GM19043 (cell line): Measurements from ENCODE around the gene ATP8A2.

ENCODE experiments used
- ATAC-seq: cut with Tn5 transposase; IDR thresholded peaks from one replicate; pipeline ENCODE4 v1.9.1; 2021; ENCODE audit warnings: low read depth; ENCODE audit not compliant: unreplicated experiment

Gene ATP8A2

GRCh38 chr13:25380741-25381324, 9.1 kb downstream of the ATP8A2 start:
- no peak for ATAC-seq

GRCh38 chr13:25384758-25385410, 13.1 kb downstream of the ATP8A2 start:
- ATAC-seq = no peak

- no peak for ATAC-seq
Measured at GRCh38 chr13:25391932-25392331, 20.2 kb downstream of the ATP8A2 start.

DNA sequence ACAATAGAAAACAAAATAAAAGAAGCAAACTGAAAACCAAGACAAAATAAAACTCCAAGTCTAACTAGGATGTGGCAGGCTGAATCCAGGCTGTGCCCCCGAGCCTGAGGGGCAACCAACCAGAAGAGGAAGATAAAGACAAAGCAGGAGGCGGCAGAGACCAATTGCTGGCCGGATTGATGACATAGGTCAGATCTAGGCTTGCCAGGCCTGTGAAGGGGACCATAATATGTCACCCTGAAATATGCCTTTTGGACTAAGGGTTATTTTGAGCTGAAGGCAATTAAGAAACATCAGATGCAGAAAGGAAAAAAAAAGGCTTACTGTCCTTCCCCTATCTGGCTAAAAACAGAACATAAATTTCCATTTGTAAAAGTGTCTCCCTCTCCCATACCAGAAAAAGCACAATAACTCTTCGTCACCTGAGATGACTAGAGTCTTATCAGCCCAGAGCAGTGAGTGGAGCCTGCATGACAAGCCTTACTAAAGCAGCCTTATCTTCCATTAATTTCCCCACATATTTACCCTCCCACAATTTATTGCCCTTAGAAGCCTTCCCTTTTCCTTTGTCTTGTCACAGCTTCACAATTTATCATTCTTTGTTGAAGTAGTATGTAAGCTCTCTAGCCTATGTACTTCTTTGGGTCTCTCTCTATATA, 22.8 kb downstream of the ATP8A2 start:
- ATAC-seq = no peak

DNA sequence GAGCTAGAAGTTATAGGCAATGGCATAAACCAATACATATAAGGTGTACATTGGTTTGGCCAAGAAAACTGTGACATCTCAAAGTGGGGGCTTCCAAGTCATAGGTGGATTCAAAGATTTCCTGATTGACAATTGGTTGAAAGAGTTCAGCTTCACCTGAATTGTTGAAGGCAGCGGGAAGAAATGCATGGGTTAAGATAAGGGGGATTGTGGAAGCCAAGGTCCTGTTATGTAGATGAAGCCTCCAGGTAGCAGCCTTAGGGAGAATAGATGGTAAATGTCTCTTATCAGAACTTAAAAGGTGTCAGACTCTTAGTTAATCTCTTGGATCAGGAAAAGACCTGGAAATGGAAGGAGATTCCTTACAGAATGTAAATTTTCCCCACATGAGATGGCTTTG, 26.0 kb downstream of the ATP8A2 start:
- no peak for ATAC-seq

GRCh38 chr13:25400925-25401324, 29.2 kb downstream of the ATP8A2 start:
- ATAC-seq = no peak

GRCh38 chr13:25401958-25402357, 30.2 kb downstream of the ATP8A2 start:
- no peak for ATAC-seq

DNA sequence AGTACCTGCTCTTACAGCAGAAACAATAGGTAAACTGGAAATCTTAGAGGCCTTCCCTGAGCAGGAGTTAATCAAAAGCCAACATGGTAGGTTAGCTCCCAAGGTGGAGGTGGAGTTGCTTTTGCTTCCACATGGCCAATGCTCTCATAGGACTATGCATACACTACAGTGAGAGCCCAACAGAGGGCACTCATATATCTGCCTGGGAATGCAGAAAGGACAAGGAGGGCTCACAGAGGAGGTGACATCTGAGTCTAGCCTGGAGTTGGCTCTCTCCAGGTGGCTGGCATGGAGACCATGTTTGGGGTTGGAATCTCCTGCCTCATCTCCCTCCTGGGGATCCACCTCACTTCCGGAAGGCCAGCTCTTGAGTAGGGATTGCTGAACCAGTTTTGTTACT, 34.6 kb downstream of the ATP8A2 start:
- ATAC-seq = no peak

GRCh38 chr13:25409938-25410337, 38.2 kb downstream of the ATP8A2 start:
- no peak for ATAC-seq

DNA sequence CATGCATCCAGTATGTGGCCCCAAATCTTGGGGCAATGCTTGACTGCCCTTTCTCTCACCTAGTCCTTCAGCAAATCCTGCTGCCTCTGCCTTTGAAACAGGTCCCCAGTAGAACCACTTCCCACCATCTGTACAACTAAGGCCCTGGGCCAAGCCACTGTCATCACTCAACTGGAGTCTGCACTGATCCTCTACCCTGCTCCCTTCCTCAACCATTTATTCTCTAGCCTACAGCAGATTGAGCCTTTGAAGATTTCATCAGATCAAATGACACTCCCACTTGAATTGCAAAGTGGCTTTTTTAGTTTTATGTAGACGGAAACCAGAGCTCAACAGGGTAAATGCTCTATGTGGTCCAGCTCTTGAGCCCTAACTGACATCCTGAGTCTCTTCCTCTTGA, 43.5 kb downstream of the ATP8A2 start:
- no peak for ATAC-seq

DNA sequence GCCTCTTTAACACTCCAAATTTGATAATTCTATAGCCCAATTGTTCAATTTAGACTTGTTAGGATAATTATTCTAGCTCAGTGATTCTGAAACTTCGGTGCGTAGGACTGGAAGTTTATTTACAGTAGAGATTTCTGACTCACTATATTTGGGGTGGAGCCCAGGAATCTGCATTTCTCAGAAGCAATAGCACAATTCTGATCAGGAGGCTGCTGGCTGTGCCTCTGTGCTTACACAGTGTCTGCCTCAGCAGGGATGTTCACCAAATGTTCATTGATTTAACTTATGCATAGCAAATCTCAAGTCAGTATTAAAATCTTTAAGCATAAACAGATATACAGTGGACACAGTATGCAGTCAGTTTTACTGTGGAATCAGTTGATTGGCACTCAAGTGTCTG, 45.8 kb downstream of the ATP8A2 start:
- no peak for ATAC-seq

DNA sequence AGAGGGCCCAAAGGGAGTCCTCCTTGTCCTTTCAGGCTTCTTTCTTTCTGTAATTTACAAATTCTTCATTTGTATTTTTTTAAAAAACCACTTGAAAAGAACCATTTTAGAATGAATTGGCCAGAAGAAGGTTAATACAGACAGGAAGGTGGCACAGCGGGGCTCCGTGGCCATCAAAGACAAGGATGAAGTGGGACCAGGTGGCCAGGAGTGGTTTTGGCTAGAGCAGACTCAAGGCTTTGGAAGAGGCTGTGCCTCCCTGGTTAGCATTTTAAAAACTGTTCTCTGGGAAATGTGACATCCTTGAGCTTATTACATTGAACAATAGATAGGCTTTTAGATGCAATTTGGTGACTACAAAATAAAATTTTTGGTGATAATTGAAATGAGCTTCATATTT, 48.4 kb downstream of the ATP8A2 start:
- ATAC-seq = no peak

DNA sequence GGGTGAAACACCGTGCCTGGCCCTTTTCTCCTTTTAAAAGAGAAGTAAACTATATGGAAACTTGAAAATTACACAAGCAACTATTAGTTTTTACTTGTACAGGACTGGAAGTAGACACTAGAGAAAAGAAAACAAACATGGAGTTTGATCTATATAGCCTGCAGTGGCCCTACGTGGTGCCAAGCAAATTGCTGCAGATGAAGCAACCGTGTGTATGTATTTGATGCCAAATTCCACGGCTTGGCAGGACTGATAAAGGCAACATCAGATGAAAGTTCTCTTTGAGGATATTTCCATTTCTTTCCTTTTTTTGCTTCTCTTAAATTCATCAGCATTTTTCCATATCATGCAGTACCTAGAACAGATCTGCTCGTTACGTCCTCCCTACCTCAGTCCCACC, 49.8 kb downstream of the ATP8A2 start:
- no peak for ATAC-seq

- ATAC-seq = no peak
Measured at GRCh38 chr13:25422153-25422552, 50.4 kb downstream of the ATP8A2 start.

DNA sequence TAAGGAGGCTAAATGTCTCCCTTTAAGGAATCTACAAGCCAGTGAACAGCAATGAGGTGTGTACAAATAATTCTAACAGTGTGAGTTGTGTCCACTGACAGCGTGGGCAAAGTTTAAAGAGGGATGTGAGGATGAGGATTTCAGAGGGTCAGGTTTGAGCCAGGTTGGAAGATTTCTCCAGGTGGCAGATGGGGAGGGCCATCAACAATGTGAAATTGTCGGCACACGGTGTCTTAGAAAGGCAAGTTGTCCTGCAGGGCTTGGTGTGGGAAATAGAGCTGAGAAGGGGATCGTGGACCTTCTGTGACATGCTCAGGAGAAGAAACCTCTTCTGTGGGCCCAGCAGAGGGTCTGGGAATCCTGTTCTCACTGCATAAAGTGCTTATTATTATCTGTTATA, 52.1 kb downstream of the ATP8A2 start:
- ATAC-seq = no peak

DNA sequence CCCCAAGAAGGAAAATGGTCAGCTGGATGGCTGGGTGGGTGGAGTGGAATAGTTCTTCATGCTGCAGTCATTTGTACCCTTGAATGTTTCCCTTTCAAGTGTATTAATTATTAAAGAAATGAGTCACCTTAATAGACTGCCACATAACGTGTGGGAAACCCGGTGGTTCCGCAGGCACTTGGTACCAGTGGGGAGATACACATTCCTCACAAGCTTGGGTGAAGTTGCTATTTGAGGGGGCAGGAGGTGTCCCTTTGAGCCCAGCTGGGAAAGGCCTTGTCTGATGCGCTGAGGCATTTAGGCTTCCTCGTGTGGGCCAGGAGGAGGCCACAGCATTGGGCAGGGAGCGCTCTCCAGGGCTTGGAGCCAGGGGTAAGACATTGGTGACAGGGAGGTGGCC, 57.7 kb downstream of the ATP8A2 start:
- no peak for ATAC-seq

DNA sequence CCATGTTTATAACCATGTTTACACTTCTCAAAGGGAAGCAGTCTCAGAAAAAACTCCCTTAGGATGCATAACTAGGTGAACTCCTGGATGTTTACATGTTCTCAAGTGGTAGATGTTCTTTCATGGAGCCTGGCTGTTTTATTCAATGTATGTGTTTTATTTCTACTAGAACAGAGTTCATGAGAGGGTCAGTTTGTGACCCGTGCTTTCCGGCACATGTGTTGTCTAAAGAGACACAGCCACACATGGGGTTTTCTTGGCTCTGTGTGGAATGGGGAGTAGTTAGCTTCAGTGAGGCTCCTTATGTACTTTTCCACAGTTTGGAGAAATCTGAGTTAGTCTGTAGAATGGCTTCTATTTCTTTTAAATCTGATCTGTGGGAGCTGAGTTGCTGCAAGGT, 60.9 kb downstream of the ATP8A2 start:
- no peak for ATAC-seq

DNA sequence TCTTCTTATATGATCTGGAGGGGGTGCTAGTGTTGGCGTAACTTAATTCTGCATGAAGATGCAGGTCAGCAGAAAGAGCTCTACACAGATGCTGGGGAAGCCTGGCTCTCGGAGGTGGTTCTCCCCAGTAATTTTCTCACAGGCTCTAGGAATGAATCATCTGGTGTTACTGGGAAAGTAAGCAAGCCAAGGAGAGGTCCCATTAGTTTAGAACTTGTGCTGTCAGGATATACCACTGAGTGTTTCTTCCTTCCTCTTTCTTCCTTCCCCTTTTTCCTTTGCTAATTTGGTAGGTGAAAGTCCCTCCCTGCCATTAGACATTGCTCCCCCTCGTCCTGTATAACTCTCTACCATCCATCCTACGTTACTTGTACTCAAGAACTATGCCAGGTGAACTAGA, 68.3 kb downstream of the ATP8A2 start:
- ATAC-seq = no peak

GRCh38 chr13:25446261-25446660, 74.5 kb downstream of the ATP8A2 start:
- ATAC-seq = no peak

DNA sequence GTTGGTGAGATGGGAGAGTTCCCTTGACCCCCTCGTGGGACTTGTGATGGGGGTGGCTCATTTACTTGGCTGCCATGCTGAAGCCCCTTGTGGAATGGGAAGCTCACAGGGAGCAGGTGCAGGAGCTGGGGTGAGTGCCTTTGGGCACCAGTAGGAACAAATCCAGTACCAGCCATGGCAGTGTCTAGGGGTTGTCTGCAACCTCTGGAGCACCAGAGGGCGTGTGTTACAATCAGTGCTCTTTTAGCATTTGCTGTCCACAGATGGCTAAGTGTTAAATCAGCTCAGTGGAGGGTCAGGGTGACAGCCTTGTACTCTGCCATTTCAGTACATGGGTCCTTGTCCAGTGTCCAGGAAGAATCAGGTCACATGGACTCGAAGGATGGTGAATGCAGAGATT, 75.6 kb downstream of the ATP8A2 start:
- no peak for ATAC-seq

DNA sequence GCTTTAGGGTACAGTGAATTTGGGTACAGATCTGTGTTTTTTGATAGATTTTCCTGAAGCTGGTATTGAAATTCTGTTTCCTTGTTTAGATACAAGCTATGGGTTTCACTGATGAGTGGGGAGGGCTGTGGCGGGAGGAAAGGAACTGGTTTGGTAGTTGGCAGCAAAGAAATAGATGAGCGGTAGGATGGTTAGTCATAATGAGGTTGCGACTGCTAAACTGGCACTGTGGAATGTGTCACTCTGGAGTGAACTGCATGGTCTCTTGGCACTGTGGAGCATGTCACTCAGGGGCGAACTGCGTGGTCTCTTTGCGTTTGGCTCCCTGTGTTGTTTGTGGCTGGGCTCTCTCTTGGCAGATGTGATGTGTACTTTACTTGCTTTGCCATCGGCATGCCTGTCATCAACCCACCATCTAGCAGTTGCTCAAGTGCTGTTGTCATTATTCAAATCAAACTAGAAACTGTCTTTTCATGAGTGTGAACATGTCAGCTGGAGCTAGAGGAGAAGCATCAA, 82.1 kb downstream of the ATP8A2 start:
- no peak for ATAC-seq

DNA sequence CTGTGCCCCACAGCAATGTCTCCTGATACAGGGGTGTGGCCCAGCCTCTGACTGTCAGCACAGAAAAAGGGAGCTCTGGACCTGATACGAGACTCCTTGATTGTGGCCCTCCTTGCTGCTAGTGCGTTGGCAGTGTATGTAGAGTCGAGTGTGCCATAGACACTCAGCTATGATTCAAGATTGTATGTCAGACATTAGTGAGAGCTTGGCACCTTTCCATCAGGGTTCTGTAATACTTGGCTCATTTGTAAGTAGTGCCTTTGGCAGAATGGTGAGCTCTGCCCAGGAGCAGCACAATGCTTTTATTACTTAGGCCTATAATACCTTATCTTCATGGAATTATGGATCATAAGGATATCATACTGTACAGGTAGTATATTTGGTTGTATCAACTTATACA, 83.4 kb downstream of the ATP8A2 start:
- ATAC-seq = no peak
